Right lobe of liver (tissue), 4 donors: ENCODE measurements around the gene DSG4.

Experiments
- CTCF ChIP-seq, 4 donors: fragments of 200-600 bp in 3 of 4; fragments of 450-650 bp in 1 of 4; IDR thresholded peaks; one replicate each; pipeline versions ENCODE4 v1.5.1 to v1.8.0; 2016 to 2022; ENCODE audit warnings: antibody characterized with exemption in 4 of 4, mild to moderate bottlenecking in 2 of 4
- POLR2A ChIP-seq: fragments of 450-650 bp; IDR thresholded peaks from one replicate; pipeline ENCODE4 v1.6.1; 2017; ENCODE audit warnings: antibody characterized with exemption, mild to moderate bottlenecking
- donor health status: DM: no; HTN: no; CAD: no.
- donor health status: DM: no; HTN: no; CAD: no.
- donor health status: DM: no; HTN: yes; CAD: no.

- TF ChIP-seq CTCF (IDR thresholded peaks at IDR 0.05): no peak
- TF ChIP-seq POLR2A: no peak
These were observed 32.7 kb downstream of the DSG4 start for GRCh38 chr18:31409276-31409675.
